K562 (cell line): ENCODE results near the gene RABL6. TPM values are rescaled to one million over a fixed set of nuclear protein-coding genes. Genes with fewer than 3 reads are reported as not detected.

Source experiments
- CBX3 ChIP-seq, 2 experiments: IDR thresholded peaks; 1 replicate in 1 of 2; 2 replicates in 1 of 2; pipeline ENCODE4 v1.6.1; 2012; ENCODE audit warnings: inconsistent platforms in 2 of 2, low read length in 2 of 2, borderline replicate concordance in 1 of 2, control low read depth in 1 of 2
- CC2D1A ChIP-seq: fragments of 450-650 bp; IDR thresholded peaks from 2 replicates; pipeline ENCODE4 v1.6.1; 2017; ENCODE audit warnings: mild to moderate bottlenecking
- CSDE1 ChIP-seq, 2 experiments: fragments of 450-650 bp; IDR thresholded peaks; 2 replicates each; pipeline ENCODE4 v1.6.1; 2016; ENCODE audit warnings: mild to moderate bottlenecking in 1 of 2
- CXXC5 ChIP-seq: fragments of 250-450 bp; sonication (Bioruptor Pico); IDR thresholded peaks from 2 replicates; pipeline ENCODE4 v1.8.0; 2022; ENCODE audit warnings: inconsistent platforms, mild to moderate bottlenecking, moderate library complexity
- DMBX1 ChIP-seq: fragments of 250-450 bp; sonication (Bioruptor Pico); IDR thresholded peaks from 2 replicates; pipeline ENCODE4 v1.8.0; 2022; ENCODE audit warnings: inconsistent platforms, mild to moderate bottlenecking, moderate library complexity, borderline replicate concordance
- EGR1 ChIP-seq: fragments of 450-650 bp; conservative IDR thresholded peaks from 2 replicates; pipeline ENCODE4 v1.6.1; 2017; ENCODE audit warnings: mild to moderate bottlenecking
- MAX ChIP-seq: sonication (generic); formaldehyde crosslinking; IDR thresholded peaks from 2 replicates; pipeline ENCODE4 v1.9.0; 2022; ENCODE audit warnings: mild to moderate bottlenecking, missing genetic modification reagents
- MXD1 ChIP-seq: fragments of 250-450 bp; sonication (Bioruptor Pico); IDR thresholded peaks from 2 replicates; pipeline ENCODE4 v1.8.0; 2021; ENCODE audit warnings: borderline replicate concordance, mild to moderate bottlenecking, moderate library complexity; ENCODE audit not compliant: poor library complexity, severe bottlenecking
- NCOA2 ChIP-seq, 2 experiments: fragments of 450-650 bp; IDR thresholded peaks; 2 replicates each; pipeline ENCODE4 v1.6.1; 2018; ENCODE audit warnings: mild to moderate bottlenecking in 2 of 2, moderate library complexity in 1 of 2; ENCODE audit not compliant: partially characterized antibody in 2 of 2
- NR3C1 ChIP-seq: sonication (generic); formaldehyde crosslinking; IDR thresholded peaks from 2 replicates; pipeline ENCODE4 v1.8.1; 2022; ENCODE audit warnings: missing genetic modification reagents
- RBM22 ChIP-seq: fragments of 200-400 bp; formaldehyde crosslinking; IDR thresholded peaks from 2 replicates; pipeline ENCODE4 v1.6.1; 2018; ENCODE audit warnings: low read length, low read depth; ENCODE audit not compliant: poor library complexity, severe bottlenecking
- RBM39 ChIP-seq: fragments of 200-400 bp; formaldehyde crosslinking; optimal IDR thresholded peaks from 2 replicates; pipeline ENCODE3; 2018; ENCODE audit warnings: low read depth, low read length
- SMARCE1 ChIP-seq: fragments of 450-650 bp; IDR thresholded peaks from 2 replicates; pipeline ENCODE4 v1.7.1; 2016; ENCODE audit warnings: mild to moderate bottlenecking
- SRSF7 ChIP-seq: fragments of 200-400 bp; formaldehyde crosslinking; optimal IDR thresholded peaks from 2 replicates; pipeline ENCODE3; 2017; ENCODE audit warnings: mild to moderate bottlenecking, low read depth, low read length
- TARDBP ChIP-seq: fragments of 450-650 bp; IDR thresholded peaks from 2 replicates; pipeline ENCODE4 v1.6.1; 2016
- ZBTB1 ChIP-seq: sonication (generic); formaldehyde crosslinking; IDR thresholded peaks from 2 replicates; pipeline ENCODE4 v1.8.1; 2023; ENCODE audit warnings: missing genetic modification reagents, low read depth, mild to moderate bottlenecking, borderline replicate concordance
- ZNF263 ChIP-seq: sonication (generic); formaldehyde crosslinking; IDR thresholded peaks from 2 replicates; pipeline ENCODE4 v1.8.0; 2022; ENCODE audit warnings: mild to moderate bottlenecking, missing genetic modification reagents, borderline replicate concordance
- ZNF717 ChIP-seq: fragments of 250-450 bp; sonication (Bioruptor Pico); IDR thresholded peaks from 2 replicates; pipeline ENCODE4 v1.5.0; 2021
- ZSCAN32 ChIP-seq: fragments of 450-650 bp; formaldehyde crosslinking; IDR thresholded peaks from 2 replicates; pipeline ENCODE4 v1.4.0; 2020; ENCODE audit warnings: mild to moderate bottlenecking, moderate library complexity
- polyA plus RNA-seq, 8 experiments: library from polyadenylated mRNA; depleted of rRNA in 4 of 8; stranded (reverse) in 5 of 8; unstranded in 3 of 8; fragments of >200 nt; fragmentation: Nextera tagmentation in 2 of 8; fragmentation: Illumina TruSeq in 1 of 8; extraction: Ambion mirVana in 2 of 8; extraction: Trizol in 1 of 8; gene quantifications; 2 replicates each; pipeline versions ENCODE4 v1.2.1 to v1.2.3, GENCODE V29; 2011 to 2014; ENCODE audit warnings: inconsistent platforms in 1 of 8, missing spikeins in 1 of 8
- total RNA-seq, 7 experiments: library from RNA; depleted of rRNA in 6 of 7; stranded (reverse); fragments of >200 nt in 6 of 7; fragmentation: Illumina TruSeq in 2 of 7; extraction: Trizol in 2 of 7; gene quantifications; 2 replicates each; pipeline versions ENCODE4 v1.2.1 to v1.2.3, GENCODE V29; 2011 to 2021; ENCODE audit warnings: low replicate concordance in 1 of 7
- TF ChIP-seq, protein P1 (sequence below), 2 experiments: fragments of 450-650 bp in 1 of 2; sonication (generic) in 1 of 2; formaldehyde crosslinking in 1 of 2; IDR thresholded peaks; 2 replicates each; pipeline versions ENCODE4 v1.7.1 to v1.9.0; 2016 to 2022; ENCODE audit warnings: inconsistent platforms in 1 of 2, mild to moderate bottlenecking in 1 of 2, missing genetic modification reagents in 1 of 2

The RABL6 gene
- total and polyA plus RNA-seq, 9 of the 15 experiments (the other 6 are each of a cell fraction or from before 2014, with no cell fraction given), result 5.6 to 181 (median 84.5) TPM

DNA sequence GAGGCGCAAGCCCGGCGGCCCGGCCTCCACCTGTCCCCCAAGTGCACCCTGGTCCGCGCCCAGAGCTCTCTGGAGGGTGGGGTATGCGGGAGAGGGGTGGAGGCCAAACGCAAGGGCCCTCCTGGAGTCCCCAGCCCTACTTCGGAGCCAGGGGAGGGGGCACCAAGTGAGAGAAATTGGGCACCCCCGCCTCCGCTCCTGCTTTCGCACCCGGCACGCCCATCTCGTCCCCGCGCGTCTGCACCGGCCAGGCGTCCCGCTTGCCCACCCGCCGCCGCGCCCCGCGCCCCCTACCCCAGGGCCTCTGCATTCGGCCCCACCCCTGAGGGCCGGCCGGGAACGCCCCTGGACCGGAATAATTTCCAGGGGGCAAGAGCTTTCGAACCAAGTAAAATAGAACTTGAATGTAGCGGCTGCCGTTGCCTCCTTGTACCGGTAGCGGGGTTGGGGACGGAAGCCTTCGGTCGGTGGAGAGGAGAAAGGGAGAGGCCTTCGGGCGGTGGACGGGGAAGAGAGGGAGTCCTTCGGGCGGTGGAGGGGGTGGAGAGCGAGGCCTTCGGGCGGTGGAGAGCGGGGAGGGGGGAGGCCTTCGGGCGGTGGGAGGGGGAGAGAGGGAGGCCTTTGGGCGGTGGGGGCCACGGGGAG lies 40.8 kb downstream of the RABL6 start (continued):
- TF ChIP-seq, protein P1, sequence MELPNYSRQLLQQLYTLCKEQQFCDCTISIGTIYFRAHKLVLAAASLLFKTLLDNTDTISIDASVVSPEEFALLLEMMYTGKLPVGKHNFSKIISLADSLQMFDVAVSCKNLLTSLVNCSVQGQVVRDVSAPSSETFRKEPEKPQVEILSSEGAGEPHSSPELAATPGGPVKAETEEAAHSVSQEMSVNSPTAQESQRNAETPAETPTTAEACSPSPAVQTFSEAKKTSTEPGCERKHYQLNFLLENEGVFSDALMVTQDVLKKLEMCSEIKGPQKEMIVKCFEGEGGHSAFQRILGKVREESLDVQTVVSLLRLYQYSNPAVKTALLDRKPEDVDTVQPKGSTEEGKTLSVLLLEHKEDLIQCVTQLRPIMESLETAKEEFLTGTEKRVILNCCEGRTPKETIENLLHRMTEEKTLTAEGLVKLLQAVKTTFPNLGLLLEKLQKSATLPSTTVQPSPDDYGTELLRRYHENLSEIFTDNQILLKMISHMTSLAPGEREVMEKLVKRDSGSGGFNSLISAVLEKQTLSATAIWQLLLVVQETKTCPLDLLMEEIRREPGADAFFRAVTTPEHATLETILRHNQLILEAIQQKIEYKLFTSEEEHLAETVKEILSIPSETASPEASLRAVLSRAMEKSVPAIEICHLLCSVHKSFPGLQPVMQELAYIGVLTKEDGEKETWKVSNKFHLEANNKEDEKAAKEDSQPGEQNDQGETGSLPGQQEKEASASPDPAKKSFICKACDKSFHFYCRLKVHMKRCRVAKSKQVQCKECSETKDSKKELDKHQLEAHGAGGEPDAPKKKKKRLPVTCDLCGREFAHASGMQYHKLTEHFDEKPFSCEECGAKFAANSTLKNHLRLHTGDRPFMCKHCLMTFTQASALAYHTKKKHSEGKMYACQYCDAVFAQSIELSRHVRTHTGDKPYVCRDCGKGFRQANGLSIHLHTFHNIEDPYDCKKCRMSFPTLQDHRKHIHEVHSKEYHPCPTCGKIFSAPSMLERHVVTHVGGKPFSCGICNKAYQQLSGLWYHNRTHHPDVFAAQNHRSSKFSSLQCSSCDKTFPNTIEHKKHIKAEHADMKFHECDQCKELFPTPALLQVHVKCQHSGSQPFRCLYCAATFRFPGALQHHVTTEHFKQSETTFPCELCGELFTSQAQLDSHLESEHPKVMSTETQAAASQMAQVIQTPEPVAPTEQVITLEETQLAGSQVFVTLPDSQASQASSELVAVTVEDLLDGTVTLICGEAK (IDR thresholded peaks at IDR 0.05), result no peak
- TF ChIP-seq, protein P1 (CRISPR knock-in tag; IDR thresholded peaks at IDR 0.05), result no peak
- TF ChIP-seq NCOA2 (IDR thresholded peaks at IDR 0.05; ENCODE audit: partially characterized antibody in 2 of 2), result no peak
- no peak for TF ChIP-seq ZBTB1
- no peak for TF ChIP-seq ZNF717 (CRISPR knock-in tag)
- no peak for TF ChIP-seq SRSF7
- no peak for TF ChIP-seq RBM39
- TF ChIP-seq TARDBP, result no peak
- TF ChIP-seq RBM22, result peak; percentile 61
- no peak for TF ChIP-seq DMBX1 (CRISPR knock-in tag)
- TF ChIP-seq CSDE1 (IDR thresholded peaks at IDR 0.05), result no peak
- no peak for TF ChIP-seq ZSCAN32 (CRISPR knock-in tag)
- TF ChIP-seq NR3C1, result 0 out of 2 replicates have a peak, but pooled peaks have one; percentile 23
- no peak for TF ChIP-seq ZNF263 (CRISPR knock-in tag)
- TF ChIP-seq CC2D1A, result no peak
- TF ChIP-seq EGR1, result peak; percentile 28; the same call in 1 of the 2 replicates
- TF ChIP-seq CXXC5, result no peak
- no peak for TF ChIP-seq SMARCE1
- TF ChIP-seq MXD1 (CRISPR knock-in tag), result no peak
- TF ChIP-seq MAX (CRISPR knock-in tag), result no peak
- TF ChIP-seq CBX3 (IDR thresholded peaks at IDR 0.05; ENCODE audit: borderline replicate concordance in 1 of 2, low read length in 2 of 2), result no peak
